ENCODE data around the gene ABCA12. TPM values are rescaled to one million over a fixed set of nuclear protein-coding genes. Genes with fewer than 3 reads are reported as not detected.

Gene ABCA12
- total and polyA plus RNA-seq, 2 donors (not counting 1 experiment from before 2014, with no cell fraction given), result under 0.01 to 0.01 TPM

- no peak overlapping the region for H3K9ac ChIP-seq (ENCODE audit: insufficient read depth, low read length)
- no peaks in the 10 kb centered on the region for H3K4me1 ChIP-seq (ENCODE audit: control insufficient read depth, extremely low read depth, insufficient read depth, low read length)
- H3K79me2 ChIP-seq (ENCODE audit: control insufficient read depth, insufficient read depth, low read length), result no peaks in the 10 kb centered on the region
- H3K4me2 ChIP-seq (ENCODE audit: extremely low read depth, insufficient read depth, low read length), result no peak overlapping the region
- no peaks in the 10 kb centered on the region for H4K20me1 ChIP-seq (ENCODE audit: control insufficient read depth, extremely low read depth, insufficient read depth, low read length)
- no peaks in the 10 kb centered on the region for H3K9me3 ChIP-seq (ENCODE audit: control insufficient read depth, insufficient read depth, low read depth, low read length)
- H3K27ac ChIP-seq (ENCODE audit: insufficient read depth, low read length), result no peak overlapping the region
- no peaks in the 10 kb centered on the region for H3K27me3 ChIP-seq (ENCODE audit: control insufficient read depth, insufficient read depth, low read length)
- DNase-seq (ENCODE audit: low read depth in 2 of 2), result no peak
- H2AFZ ChIP-seq (ENCODE audit: low read length), result no peak overlapping the region
- no peak overlapping the region for H3K4me3 ChIP-seq (replicated peaks in 1 of 4; ENCODE audit: control extremely low read depth in 1 of 4, insufficient read depth in 1 of 4, low read depth in 3 of 4, low read length in 4 of 4)
- TF ChIP-seq EZH2 (IDR thresholded peaks at IDR 0.05; ENCODE audit: low read length, missing control alignments) (no peak), CTCF (conservative IDR thresholded peaks at IDR 0.05 in 1 of 2, IDR thresholded peaks at IDR 0.05 in 1 of 2; ENCODE audit: low read depth in 1 of 2, low read length in 2 of 2) (no peak)
- H3K36me3 ChIP-seq (ENCODE audit: control insufficient read depth, insufficient read depth, low read length), result no peaks in the 10 kb centered on the region
Measured at GRCh38 chr2:215055891-215056290, 82.5 kb downstream of the ABCA12 start.

- H2AFZ ChIP-seq (ENCODE audit: low read length), result no peak overlapping the region
- H3K4me3 ChIP-seq (replicated peaks in 1 of 4; ENCODE audit: control extremely low read depth in 1 of 4, insufficient read depth in 1 of 4, low read depth in 3 of 4, low read length in 4 of 4), result no peak overlapping the region
- DNase-seq (ENCODE audit: low read depth in 2 of 2), result no peak
- H3K9me3 ChIP-seq (ENCODE audit: control insufficient read depth, insufficient read depth, low read depth, low read length), result no peaks in the 10 kb centered on the region
- no peaks in the 10 kb centered on the region for H3K36me3 ChIP-seq (ENCODE audit: control insufficient read depth, insufficient read depth, low read length)
- H3K27me3 ChIP-seq (ENCODE audit: control insufficient read depth, insufficient read depth, low read length), result no peaks in the 10 kb centered on the region
- no peak for TF ChIP-seq CTCF (conservative IDR thresholded peaks at IDR 0.05 in 1 of 2, IDR thresholded peaks at IDR 0.05 in 1 of 2; ENCODE audit: low read depth in 1 of 2, low read length in 2 of 2)
- TF ChIP-seq EZH2 (IDR thresholded peaks at IDR 0.05; ENCODE audit: low read length, missing control alignments), result no peak
- no peak overlapping the region for H3K9ac ChIP-seq (ENCODE audit: insufficient read depth, low read length)
- no peak overlapping the region for H3K27ac ChIP-seq (ENCODE audit: insufficient read depth, low read length)
- H4K20me1 ChIP-seq (ENCODE audit: control insufficient read depth, extremely low read depth, insufficient read depth, low read length), result no peaks in the 10 kb centered on the region
- no peaks in the 10 kb centered on the region for H3K79me2 ChIP-seq (ENCODE audit: control insufficient read depth, insufficient read depth, low read length)
- no peak overlapping the region for H3K4me2 ChIP-seq (ENCODE audit: extremely low read depth, insufficient read depth, low read length)
- H3K4me1 ChIP-seq (ENCODE audit: control insufficient read depth, extremely low read depth, insufficient read depth, low read length), result no peaks in the 10 kb centered on the region
Measured at GRCh38 chr2:215052810-215053209, 85.6 kb downstream of the ABCA12 start.

GRCh38 chr2:215052404-215052803 lies 86.0 kb downstream of the ABCA12 start:
- Histone ChIP-seq H3K9ac (ENCODE audit: insufficient read depth, low read length) (no peak overlapping the region), H3K4me2 (ENCODE audit: extremely low read depth, insufficient read depth, low read length) (no peak overlapping the region), H3K9me3 (ENCODE audit: control insufficient read depth, insufficient read depth, low read depth, low read length) (no peaks in the 10 kb centered on the region), H3K4me3 (replicated peaks in 1 of 4; ENCODE audit: control extremely low read depth in 1 of 4, insufficient read depth in 1 of 4, low read depth in 3 of 4, low read length in 4 of 4) (no peak overlapping the region), H3K36me3 (ENCODE audit: control insufficient read depth, insufficient read depth, low read length) (no peaks in the 10 kb centered on the region), H4K20me1 (ENCODE audit: control insufficient read depth, extremely low read depth, insufficient read depth, low read length) (no peaks in the 10 kb centered on the region), H3K27me3 (ENCODE audit: control insufficient read depth, insufficient read depth, low read length) (no peaks in the 10 kb centered on the region), H3K79me2 (ENCODE audit: control insufficient read depth, insufficient read depth, low read length) (no peaks in the 10 kb centered on the region), H3K4me1 (ENCODE audit: control insufficient read depth, extremely low read depth, insufficient read depth, low read length) (no peaks in the 10 kb centered on the region), H3K27ac (ENCODE audit: insufficient read depth, low read length) (no peak overlapping the region), H2AFZ (ENCODE audit: low read length) (no peak overlapping the region)
- DNase-seq (ENCODE audit: low read depth in 2 of 2), result no peak
- TF ChIP-seq CTCF (conservative IDR thresholded peaks at IDR 0.05 in 1 of 2, IDR thresholded peaks at IDR 0.05 in 1 of 2; ENCODE audit: low read depth in 1 of 2, low read length in 2 of 2) (no peak), EZH2 (IDR thresholded peaks at IDR 0.05; ENCODE audit: low read length, missing control alignments) (no peak)
